HS-27A (cell line): Measurements from ENCODE around the gene SDR42E1.
"Not testable (repeated sequence)": the region's sequence is repeated elsewhere in the genome, so short reads cannot be mapped to it uniquely, and the experiment has no call there.

Experiments used
- DNase-seq: peaks from one replicate; pipeline ENCODE4 v3.0.0-alpha.2; 2012; ENCODE audit warnings: low read depth, missing footprints

SDR42E1 gene

DNA sequence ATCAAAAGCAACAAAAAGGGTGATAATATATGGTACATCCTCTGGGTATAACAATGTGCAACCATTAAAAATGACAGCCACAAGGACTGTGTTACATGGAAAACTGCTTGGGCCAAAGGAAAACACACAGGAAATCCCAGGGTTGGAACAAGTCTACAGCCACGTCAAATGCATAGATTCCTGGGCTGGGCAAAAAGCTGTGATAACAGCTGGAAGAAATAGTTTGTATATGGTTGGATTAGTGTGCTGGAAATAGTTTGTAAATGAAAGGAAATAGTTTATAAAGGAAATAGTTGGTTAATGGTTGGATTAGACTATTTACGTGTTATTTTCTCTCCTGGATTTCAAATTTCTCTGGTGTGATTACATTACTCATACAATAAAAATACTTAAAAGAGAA lies 26.4 kb upstream of the SDR42E1 start:
- DNase-seq: no peak

GRCh38 chr16:82037251-82037650 lies 26.0 kb upstream of the SDR42E1 start:
- DNase-seq: no peak

DNA sequence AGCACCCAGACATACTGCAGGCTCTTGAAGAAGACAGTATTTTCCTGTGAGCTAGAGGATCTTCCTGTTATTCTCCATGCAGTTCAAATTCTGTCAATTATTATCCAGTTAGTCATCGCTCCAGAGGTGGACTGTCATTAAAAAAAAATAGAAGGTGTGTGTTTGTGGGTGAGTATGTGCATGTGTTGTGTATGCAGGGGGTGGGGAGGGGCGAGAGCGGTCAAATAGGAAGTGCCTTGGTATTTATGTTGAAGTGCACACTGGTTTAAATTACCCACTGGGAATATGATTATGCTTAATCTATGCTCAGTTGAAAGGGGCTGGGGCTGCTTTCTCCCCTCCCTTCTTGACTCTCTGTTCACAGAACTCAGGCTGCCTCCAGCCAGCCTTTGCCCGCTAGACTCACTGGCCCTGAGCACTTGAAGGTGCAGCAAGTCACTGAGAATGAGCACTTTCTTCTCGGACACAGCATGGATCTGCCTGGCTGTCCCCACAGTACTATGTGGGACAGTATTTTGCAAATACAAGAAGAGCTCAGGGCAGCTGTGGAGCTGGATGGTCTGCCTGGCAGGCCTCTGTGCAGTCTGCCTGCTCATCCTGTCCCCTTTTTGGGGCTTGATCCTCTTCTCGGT lies 23.8 kb upstream of the SDR42E1 start, which contains the start of gene HSD17B2:
HSD17B2 (plus strand) TSS at position 273 of the 632 bp plus-strand sequence; CDS start at position 445, 172 bp downstream.
- DNase-seq: no peak

DNA sequence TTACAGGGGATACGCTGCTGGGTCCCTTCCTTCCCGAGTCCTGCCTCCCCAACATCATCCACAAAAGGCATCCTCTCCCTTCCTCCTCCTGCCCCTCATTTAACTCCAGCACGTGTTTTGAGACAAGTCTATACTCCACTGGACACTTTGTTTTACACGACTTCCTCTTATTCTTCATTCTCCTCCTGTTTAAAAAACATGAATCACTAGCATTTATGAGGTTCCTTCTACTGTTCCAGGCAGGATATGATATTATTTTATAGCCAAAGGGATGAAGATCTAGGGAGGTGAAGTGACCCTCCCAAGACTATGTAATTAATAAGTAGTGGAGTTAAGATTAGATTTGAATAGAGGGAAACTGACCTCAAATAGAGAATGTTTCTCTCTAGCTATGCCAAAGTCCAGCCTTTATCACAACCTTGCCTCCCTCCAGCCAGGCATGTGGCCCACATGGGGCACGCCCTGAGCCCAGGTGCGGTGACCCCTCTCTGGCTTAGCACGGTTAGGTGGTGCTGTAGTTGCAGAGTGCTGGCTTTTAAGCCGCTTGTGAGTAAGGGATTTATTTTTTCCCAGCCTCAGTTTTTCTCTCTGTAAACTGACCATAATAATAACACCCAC lies 22.5 kb upstream of the SDR42E1 start:
- no peak for DNase-seq

DNA sequence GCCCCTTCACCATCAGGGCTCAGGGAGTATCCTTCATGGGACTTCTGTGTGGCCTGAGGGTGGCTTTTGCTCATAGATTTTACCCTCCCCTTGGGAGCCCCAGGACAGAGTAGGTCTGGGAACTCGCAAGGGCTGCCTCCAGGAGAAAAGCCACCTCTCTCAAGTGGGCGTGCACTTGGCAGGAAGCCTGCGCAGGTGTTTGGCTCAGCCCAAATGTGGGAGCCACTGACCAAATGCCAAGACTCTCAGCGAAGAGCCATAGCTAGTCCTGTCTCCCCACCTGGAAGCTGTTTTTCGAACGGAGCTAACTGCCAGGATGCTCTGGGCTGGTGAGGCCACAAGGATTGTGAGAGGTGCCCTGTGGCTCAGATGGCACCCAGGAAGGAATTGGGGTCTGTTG lies 21.7 kb upstream of the SDR42E1 start:
- no peak for DNase-seq

GRCh38 chr16:82031116-82032084 lies 20.1 kb upstream of the SDR42E1 start:
- DNase-seq: peak; percentile 60

GRCh38 chr16:82027629-82028064 lies 16.4 kb upstream of the SDR42E1 start:
- no peak for DNase-seq

DNA sequence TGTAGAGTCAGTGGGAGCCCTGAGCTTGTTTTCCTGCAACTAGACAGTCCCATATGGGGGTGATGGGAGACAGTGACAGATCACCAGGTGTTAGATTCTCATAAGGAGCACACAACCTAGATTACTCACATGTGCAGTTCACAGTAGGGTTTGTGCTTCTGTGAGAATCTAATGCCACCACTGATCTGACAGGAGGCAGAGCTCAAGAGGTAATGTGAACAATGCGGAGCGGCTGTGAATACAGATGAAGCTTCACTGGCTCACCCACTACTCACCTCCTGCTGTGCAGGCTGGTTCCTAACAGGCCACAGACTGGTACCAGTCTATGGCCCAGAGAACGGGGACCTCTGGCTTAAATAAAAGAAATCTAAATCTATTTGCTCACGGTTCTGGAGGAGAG lies 13.6 kb upstream of the SDR42E1 start:
- DNase-seq: no peak

GRCh38 chr16:82024316-82024715 lies 13.0 kb upstream of the SDR42E1 start:
- no peak for DNase-seq

GRCh38 chr16:82023206-82023605 lies 11.9 kb upstream of the SDR42E1 start:
- DNase-seq: no peak

GRCh38 chr16:82020051-82020450 lies 8.8 kb upstream of the SDR42E1 start:
- no peak for DNase-seq

DNA sequence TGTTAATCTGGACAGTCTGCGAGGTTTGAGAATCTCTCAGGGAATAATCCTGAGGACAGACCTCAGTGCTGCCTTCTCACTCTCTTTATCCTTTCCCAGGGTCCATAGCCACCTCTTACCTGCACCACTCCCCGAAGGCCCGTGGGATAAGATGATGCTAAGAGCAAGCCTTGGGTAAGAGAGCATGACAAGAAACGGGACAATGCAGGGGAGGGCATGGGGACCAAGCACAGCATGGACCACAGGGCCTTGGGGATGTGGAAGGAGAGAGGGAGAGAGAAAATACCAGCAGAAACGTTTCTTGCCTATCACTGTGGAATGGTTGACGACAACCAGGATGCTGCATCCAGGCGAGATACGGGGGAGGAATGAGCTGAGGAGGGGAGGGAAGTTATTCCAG lies 8.3 kb upstream of the SDR42E1 start:
- DNase-seq: no peak

GRCh38 chr16:82017911-82018568 lies 6.8 kb upstream of the SDR42E1 start:
- no peak for DNase-seq

DNA sequence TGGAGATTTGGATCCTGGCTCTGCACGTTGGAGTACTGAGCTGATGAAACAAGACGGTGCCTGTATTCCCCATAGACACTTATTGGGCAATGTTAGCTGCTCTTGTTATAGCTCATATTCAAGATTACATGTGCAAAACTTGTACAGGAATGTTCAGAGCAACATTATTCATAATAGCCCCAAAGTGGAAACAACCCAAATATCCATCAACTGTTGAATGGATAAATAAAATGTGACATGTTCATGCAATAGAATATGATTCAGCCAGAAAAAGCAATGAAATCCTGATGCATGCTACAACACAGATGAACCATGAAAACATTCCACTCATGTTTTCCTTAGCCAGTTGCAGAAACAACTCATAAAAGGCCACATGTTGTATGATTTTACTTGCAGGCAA lies 5.7 kb upstream of the SDR42E1 start:
- DNase-seq: no peak

DNA sequence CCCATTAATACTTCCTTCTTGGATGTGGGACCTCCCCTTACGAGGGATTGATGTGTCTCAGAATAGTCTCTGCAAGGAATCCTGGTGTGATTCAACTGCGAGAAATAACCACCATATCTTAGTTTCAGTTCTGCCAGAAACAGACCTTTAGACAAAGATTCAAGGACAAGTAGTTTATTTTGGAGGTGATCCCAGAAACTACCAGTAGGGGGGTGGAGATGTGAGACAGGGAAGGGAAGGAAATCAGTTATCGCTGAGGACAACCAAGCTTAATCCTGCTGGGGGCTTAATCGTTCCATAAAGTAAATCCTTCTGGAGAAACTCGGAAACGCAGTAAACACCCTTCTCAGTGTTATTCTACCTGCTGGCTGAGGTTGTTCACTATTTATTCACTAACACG lies 5.0 kb upstream of the SDR42E1 start:
- DNase-seq: no peak

DNA sequence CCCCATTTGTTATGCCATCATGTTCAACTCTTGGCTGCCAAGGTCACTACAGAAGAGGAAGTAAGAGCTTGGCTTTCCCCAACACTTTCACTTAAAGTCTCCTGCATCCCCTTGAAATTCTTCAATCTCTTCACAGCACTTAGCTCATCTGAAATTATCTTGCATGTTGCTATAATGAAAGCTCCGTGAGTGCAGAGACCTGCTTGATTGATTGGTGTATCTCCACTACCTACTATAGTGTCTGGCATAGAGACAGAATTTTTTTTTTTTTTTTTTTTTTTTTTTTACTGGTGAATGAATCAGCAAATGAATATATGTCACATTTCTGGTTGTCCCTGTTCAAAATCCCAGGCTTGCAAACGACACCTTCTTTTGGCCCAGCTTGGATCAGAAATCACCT lies 1.9 kb upstream of the SDR42E1 start:
- no peak for DNase-seq

DNA sequence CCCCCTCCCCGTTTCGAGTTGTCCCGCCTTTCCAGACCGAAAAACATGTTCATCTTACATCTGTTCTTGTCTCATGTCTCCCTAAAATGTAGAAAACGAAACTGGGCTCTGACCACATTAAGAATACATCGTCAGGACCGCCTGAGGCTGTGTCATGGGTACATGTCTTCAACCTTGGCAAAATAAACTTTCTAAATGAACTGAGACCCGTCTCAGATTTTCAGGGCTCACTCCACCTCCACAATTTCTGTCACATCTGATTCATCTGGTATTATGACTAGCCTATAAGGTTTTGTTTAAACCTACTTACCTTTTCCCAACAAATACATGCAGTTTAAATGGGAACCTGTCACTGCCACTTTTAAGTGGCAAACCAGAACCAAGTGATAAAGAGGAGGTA lies 621 bp downstream of the SDR42E1 start:
- no peak for DNase-seq

DNA sequence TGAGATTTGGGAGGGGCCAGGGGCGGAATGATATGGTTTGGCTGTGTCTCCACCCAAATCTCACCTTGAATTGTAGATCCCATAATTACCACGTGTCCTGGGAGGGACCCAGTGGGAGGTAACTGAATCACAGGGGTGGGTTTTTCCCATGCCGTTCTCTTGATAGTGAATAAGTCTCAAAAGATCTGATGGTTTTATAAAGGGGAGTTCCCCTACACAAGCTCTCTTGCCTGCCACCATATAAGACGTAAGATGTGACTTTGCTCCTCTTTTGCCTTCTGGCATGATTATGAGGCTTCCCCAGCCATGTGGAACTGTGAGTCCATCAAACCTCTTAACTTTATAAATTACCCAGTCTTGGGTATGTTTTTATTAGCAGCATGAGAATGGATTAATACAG lies 1.5 kb downstream of the SDR42E1 start:
- not testable (repeated sequence) for DNase-seq

DNA sequence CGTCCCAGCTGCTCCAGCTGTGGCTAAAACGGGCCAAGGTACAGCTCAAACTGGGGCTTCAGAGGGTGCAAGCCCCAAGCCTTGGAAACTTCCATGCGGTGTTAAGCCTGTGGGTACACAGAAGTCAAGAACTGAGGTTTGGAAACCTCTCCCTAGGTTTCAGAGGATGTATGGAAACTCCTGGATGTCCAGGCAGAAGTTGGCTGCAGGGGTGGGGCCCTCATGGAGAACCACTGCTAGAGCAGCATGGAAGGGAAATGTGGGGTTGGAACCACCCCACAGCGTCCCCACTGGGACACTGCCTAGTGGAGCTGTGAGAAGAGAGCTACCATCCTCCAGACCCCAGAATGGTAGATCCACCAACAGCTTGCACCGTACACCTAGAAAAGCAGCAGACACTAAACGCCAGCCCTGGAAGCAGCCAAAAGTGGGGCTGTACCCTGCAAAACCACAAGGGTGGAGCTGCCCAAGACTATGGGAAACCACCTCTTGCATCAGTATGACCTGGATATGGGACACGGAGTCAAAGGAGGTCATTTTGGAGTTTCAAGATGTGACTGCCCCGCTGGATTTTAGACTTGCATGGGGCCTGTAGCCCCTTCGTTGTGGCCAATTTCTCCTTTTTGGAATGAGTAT lies 2.2 kb downstream of the SDR42E1 start:
- DNase-seq: no peak

DNA sequence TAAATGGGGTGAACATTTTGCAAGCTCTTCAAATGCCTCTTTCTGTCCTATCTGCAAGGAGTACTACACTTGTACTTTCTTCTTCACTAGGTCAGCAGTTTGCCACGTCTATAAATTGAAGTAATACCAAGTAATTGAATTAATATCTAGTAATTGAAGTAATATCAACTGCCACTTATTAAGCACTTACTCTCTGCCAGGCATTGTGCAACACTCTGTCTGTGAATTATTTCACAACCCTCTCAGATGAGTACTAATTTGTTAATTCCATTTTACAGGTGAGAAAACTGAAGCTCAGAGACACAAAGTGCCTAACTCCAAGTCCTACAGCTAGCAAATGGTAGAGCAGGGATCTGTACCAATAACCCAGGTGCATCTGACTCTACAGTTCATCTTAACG lies 4.1 kb downstream of the SDR42E1 start:
- DNase-seq: no peak

- DNase-seq: no peak
Measured at GRCh38 chr16:82006036-82006435, 5.2 kb downstream of the SDR42E1 start.
